HepG2 (cell line): ENCODE results near the gene ZNF674. TPM values are rescaled to one million over a fixed set of nuclear protein-coding genes. Genes with fewer than 3 reads are reported as not detected.

Source experiments
- ATAC-seq: fragments of 200-7000 bp; cut with Tn5 transposase; 3 replicates; pipeline ENCODE4 v1.9.1; 2020; ENCODE audit warnings: mild to moderate bottlenecking, moderate library complexity
- BruUV-seq: library from RNA; stranded (reverse); fragments of 400-500 nt; replicated peaks from 2 replicates; lab custom pipeline; 2021; lab: Mats Ljungman, UMichigan
- CTCF ChIA-PET: fragments of 300-600 bp; formaldehyde crosslinking; extraction: SDS; loops from one replicate; lab custom pipeline; 2021; ENCODE audit warnings: low total read pairs, inconsistent platforms, low intra/inter-chr PET ratio; lab: Yijun Ruan, JAX
- POLR2A ChIA-PET: fragments of 350-600 bp; sonication (Branson Sonifier 250); formaldehyde crosslinking; loops from one replicate; lab custom pipeline; 2020; ENCODE audit warnings: antibody characterized with exemption, inconsistent platforms; lab: Yijun Ruan, JAX
- DNase-seq: peaks from one replicate; pipeline ENCODE4 v3.0.0-alpha.2; 2015; ENCODE audit warnings: low spot score
- FAIRE-seq: peaks from 3 replicates; lab custom pipeline; 2011; peaks lifted over from hg19 to GRCh38; lab: Jason Lieb, UNC
- H2AFZ ChIP-seq: one replicate; pipeline ENCODE4 v1.6.1; 2011; ENCODE audit warnings: low read length, inconsistent platforms
- H3K27ac ChIP-seq: fragments of 300-600 bp; 3 replicates; pipeline ENCODE4 v1.8.0; 2011; ENCODE audit warnings: mixed run types, mild to moderate bottlenecking, mixed read lengths, low read length, inconsistent platforms; ENCODE audit not compliant: insufficient read depth; ENCODE audit errors: extremely low read length
- H3K27me3 ChIP-seq, 2 experiments: fragments of 200-600 bp in 1 of 2; 2 replicates in 1 of 2; 3 replicates in 1 of 2; pipeline versions ENCODE4 v1.6.0 to v1.8.0; 2011; ENCODE audit warnings: low read length in 2 of 2, mild to moderate bottlenecking in 2 of 2, moderate library complexity in 2 of 2, inconsistent platforms in 1 of 2; ENCODE audit not compliant: insufficient read depth in 2 of 2, control insufficient read depth in 1 of 2
- H3K36me3 ChIP-seq, 2 experiments: fragments of 200-600 bp in 1 of 2; replicated peaks in 1 of 2; 2 replicates in 1 of 2; 3 replicates in 1 of 2; pipeline versions ENCODE4 v1.5.1 to v1.8.0; 2011; ENCODE audit warnings: low read length in 2 of 2, inconsistent platforms in 1 of 2; ENCODE audit not compliant: insufficient read depth in 2 of 2, control insufficient read depth in 1 of 2
- H3K4me1 ChIP-seq: 2 replicates; pipeline ENCODE4 v1.5.1; 2012; ENCODE audit warnings: low read length, inconsistent platforms; ENCODE audit not compliant: insufficient read depth
- H3K4me2 ChIP-seq: 2 replicates; pipeline ENCODE4 v1.6.0; 2011; ENCODE audit warnings: low read depth, low read length, inconsistent platforms
- H3K4me3 ChIP-seq, 3 experiments: fragments of 200-600 bp in 1 of 3; sonication (generic), shearing (Covaris generic) in 1 of 3; replicated peaks in 1 of 3; 2 replicates each; pipeline ENCODE4 v1.5.1; 2011 to 2016; ENCODE audit warnings: low read length in 3 of 3, inconsistent platforms in 2 of 3, low read depth in 2 of 3, mild to moderate bottlenecking in 2 of 3, control low read depth in 1 of 3, mixed read lengths in 1 of 3; ENCODE audit not compliant: insufficient read depth in 1 of 3
- H3K79me2 ChIP-seq: one replicate; pipeline ENCODE4 v1.6.1; 2011; ENCODE audit warnings: low read length, inconsistent platforms; ENCODE audit not compliant: insufficient read depth
- H3K9ac ChIP-seq: 2 replicates; pipeline ENCODE4 v1.6.0; 2011; ENCODE audit warnings: mild to moderate bottlenecking, low read depth, low read length, inconsistent platforms; ENCODE audit not compliant: insufficient read depth
- H3K9me3 ChIP-seq: 2 replicates; pipeline ENCODE4 v1.5.1; 2012; ENCODE audit warnings: mild to moderate bottlenecking, low read length
- H4K20me1 ChIP-seq: 2 replicates; pipeline ENCODE4 v1.6.0; 2011; ENCODE audit warnings: inconsistent platforms, mild to moderate bottlenecking, low read length, moderate library complexity; ENCODE audit not compliant: insufficient read depth
- EED ChIP-seq: sonication (generic); formaldehyde crosslinking; IDR thresholded peaks from 2 replicates; pipeline ENCODE4 v1.5.0; 2020; ENCODE audit warnings: mild to moderate bottlenecking, missing genetic modification reagents
- HNF4G ChIP-seq, 2 experiments: sonication (generic) in 1 of 2; formaldehyde crosslinking in 1 of 2; IDR thresholded peaks; 2 replicates each; pipeline versions ENCODE4 v1.4.0 to v1.6.1; 2011 to 2020; ENCODE audit warnings: borderline replicate concordance in 2 of 2, low read depth in 2 of 2, mild to moderate bottlenecking in 2 of 2, low read length in 1 of 2, missing genetic modification reagents in 1 of 2, moderate library complexity in 1 of 2
- JUN ChIP-seq: sonication (generic); formaldehyde crosslinking; IDR thresholded peaks from 2 replicates; pipeline ENCODE4 v1.4.0; 2020; ENCODE audit warnings: mild to moderate bottlenecking, missing genetic modification reagents
- KLF16 ChIP-seq, 2 experiments: sonication (generic) in 1 of 2; formaldehyde crosslinking in 1 of 2; IDR thresholded peaks; 2 replicates each; pipeline versions ENCODE4 v1.6.1 to v1.8.0; 2016 to 2023; ENCODE audit warnings: missing genetic modification reagents in 2 of 2, missing compliant biosample characterization in 1 of 2
- MAFK ChIP-seq, 2 experiments: IDR thresholded peaks in 1 of 2; conservative IDR thresholded peaks in 1 of 2; 2 replicates each; pipeline ENCODE4 v1.6.1; 2011; ENCODE audit warnings: improper control_type of control experiment in 2 of 2, low read length in 2 of 2
- PHB2 ChIP-seq: fragments of 450-650 bp; IDR thresholded peaks from 2 replicates; pipeline ENCODE4 v1.6.1; 2018; ENCODE audit not compliant: partially characterized antibody
- RFXAP ChIP-seq: sonication (generic); formaldehyde crosslinking; IDR thresholded peaks from 2 replicates; pipeline ENCODE4 v1.4.0; 2020; ENCODE audit warnings: missing genetic modification reagents, borderline replicate concordance
- SCMH1 ChIP-seq: sonication (generic); formaldehyde crosslinking; IDR thresholded peaks from 2 replicates; pipeline ENCODE4 v1.9.0; 2021; ENCODE audit warnings: missing genetic modification reagents, mild to moderate bottlenecking, borderline replicate concordance
- SMARCE1 ChIP-seq: fragments of 450-650 bp; IDR thresholded peaks from 2 replicates; pipeline ENCODE4 v1.6.1; 2017; ENCODE audit warnings: borderline replicate concordance
- ZNF235 ChIP-seq: sonication (generic); formaldehyde crosslinking; IDR thresholded peaks from 2 replicates; pipeline ENCODE4 v1.8.1; 2023; ENCODE audit warnings: mild to moderate bottlenecking, missing genetic modification reagents, borderline replicate concordance
- ZNF296 ChIP-seq: sonication (generic); formaldehyde crosslinking; conservative IDR thresholded peaks from 2 replicates; pipeline ENCODE4 v1.5.0; 2020; ENCODE audit warnings: mild to moderate bottlenecking, missing genetic modification reagents
- ZSCAN25 ChIP-seq: sonication (generic); formaldehyde crosslinking; IDR thresholded peaks from 2 replicates; pipeline ENCODE4 v1.8.0; 2022; ENCODE audit warnings: mild to moderate bottlenecking, missing genetic modification reagents
- WGBS: methylation state at CpG from one replicate; pipeline ENCODE4 v1.1.6; 2017; ENCODE audit warnings: low lambda C conversion rate; 5-methylcytosine and 5-hydroxymethylcytosine counted together
- in situ Hi-C: cut with HindIII; loops from 2 replicates; pipeline ENCODE4 v1.10.0; 2017; ENCODE audit warnings: low pct_unique_long_range_greater_than_20kb; ENCODE audit not compliant: extremely low pct_ligation_motif_present
- intact Hi-C: fragments of 100-400 bp; cut with micrococcal nuclease; formaldehyde crosslinking; loops from one replicate; pipeline ENCODE4 v1.10.0; 2022; ENCODE audit not compliant: unreplicated experiment
- polyA plus RNA-seq, 8 experiments: library from polyadenylated mRNA; depleted of rRNA in 3 of 8; stranded (reverse) in 7 of 8; unstranded in 1 of 8; fragments of >200 nt; fragmentation: Illumina TruSeq in 4 of 8; extraction: Trizol in 4 of 8; gene quantifications; 2 replicates each; pipeline versions ENCODE4 v1.2.1 to v1.2.3, GENCODE V29; 2011 to 2016; ENCODE audit warnings: low read depth in 4 of 8, missing spikeins in 1 of 8, mixed read lengths in 1 of 8; ENCODE audit not compliant: insufficient read depth in 1 of 8
- total RNA-seq, 5 experiments: library from RNA; depleted of rRNA; stranded (reverse); fragments of >200 nt; fragmentation: Illumina TruSeq; extraction: Trizol; gene quantifications; 2 replicates each; pipeline ENCODE4 v1.2.3, GENCODE V29; 2016; ENCODE audit warnings: low read depth in 1 of 5
- TF ChIP-seq, protein P1 (sequence below): sonication (generic); formaldehyde crosslinking; IDR thresholded peaks from 2 replicates; pipeline ENCODE4 v1.5.1; 2020; ENCODE audit warnings: mild to moderate bottlenecking, missing genetic modification reagents, borderline replicate concordance
- TF ChIP-seq, protein P2 (sequence below), 2 experiments: sonication (generic) in 1 of 2; formaldehyde crosslinking in 1 of 2; IDR thresholded peaks; 2 replicates each; pipeline versions ENCODE4 v1.4.0 to v1.6.1; 2018 to 2020; ENCODE audit warnings: missing genetic modification reagents in 2 of 2, borderline replicate concordance in 1 of 2, low read depth in 1 of 2, mild to moderate bottlenecking in 1 of 2, missing biosample characterization in 1 of 2
- TF ChIP-seq, protein P3 (sequence below): sonication (generic); formaldehyde crosslinking; IDR thresholded peaks from 2 replicates; pipeline ENCODE4 v1.8.1; 2023; ENCODE audit warnings: mild to moderate bottlenecking, missing genetic modification reagents

Gene ZNF674
- total and polyA plus RNA-seq, 2 of the 13 experiments (the other 11 are each of a cell fraction or from before 2014, with no cell fraction given): 2.9 to 3.5 TPM

GRCh38 chrX:46456125-46456922 is 88.9 kb downstream of the ZNF674 start:
- intact Hi-C loops (no loop called here), in situ Hi-C loops (no loop called here)
- Histone ChIP-seq H3K4me3 (no peak overlapping the region), H3K9ac (no peak overlapping the region), H4K20me1 (no peaks in the 10 kb centered on the region), H3K4me1 (0 out of 2 replicates have a peak, but pooled peaks cover 2% of the 10 kb centered on the region), H3K27ac (no peak overlapping the region), H3K79me2 (no peaks in the 10 kb centered on the region), H2AFZ (no peak overlapping the region), H3K36me3 (peaks cover 4 to 12% of the 10 kb centered on the region in 2 experiments; a peak in 2 of 5 replicates), H3K9me3 (no peaks in the 10 kb centered on the region), H3K27me3 (no peaks in the 10 kb centered on the region), H3K4me2 (no peak overlapping the region)
- POLR2A ChIA-PET: no interaction called here
- DNase-seq (no peak), ATAC-seq (no peak), FAIRE-seq (peak; percentile 47)
- CTCF ChIA-PET: no interaction called here
- 94% methylated on average over 2 of the region's 3 CpGs for WGBS
- BruUV-seq: no TSS peak
- no peak for TF ChIP-seq MAFK (conservative IDR thresholded peaks at IDR 0.05 in 1 of 2, IDR thresholded peaks at IDR 0.05 in 1 of 2; ENCODE audit: low read length in 2 of 2)
- TF ChIP-seq, protein P1, sequence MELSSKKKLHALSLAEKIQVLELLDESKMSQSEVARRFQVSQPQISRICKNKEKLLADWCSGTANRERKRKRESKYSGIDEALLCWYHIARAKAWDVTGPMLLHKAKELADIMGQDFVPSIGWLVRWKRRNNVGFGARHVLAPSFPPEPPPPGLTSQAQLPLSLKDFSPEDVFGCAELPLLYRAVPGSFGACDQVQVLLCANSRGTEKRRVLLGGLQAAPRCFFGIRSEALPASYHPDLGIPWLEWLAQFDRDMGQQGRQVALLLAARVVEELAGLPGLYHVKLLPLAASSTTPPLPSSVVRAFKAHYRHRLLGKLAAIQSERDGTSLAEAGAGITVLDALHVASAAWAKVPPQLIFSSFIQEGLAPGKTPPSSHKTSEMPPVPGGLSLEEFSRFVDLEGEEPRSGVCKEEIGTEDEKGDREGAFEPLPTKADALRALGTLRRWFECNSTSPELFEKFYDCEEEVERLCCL (CRISPR knock-in tag): no peak
- TF ChIP-seq, protein P2, sequence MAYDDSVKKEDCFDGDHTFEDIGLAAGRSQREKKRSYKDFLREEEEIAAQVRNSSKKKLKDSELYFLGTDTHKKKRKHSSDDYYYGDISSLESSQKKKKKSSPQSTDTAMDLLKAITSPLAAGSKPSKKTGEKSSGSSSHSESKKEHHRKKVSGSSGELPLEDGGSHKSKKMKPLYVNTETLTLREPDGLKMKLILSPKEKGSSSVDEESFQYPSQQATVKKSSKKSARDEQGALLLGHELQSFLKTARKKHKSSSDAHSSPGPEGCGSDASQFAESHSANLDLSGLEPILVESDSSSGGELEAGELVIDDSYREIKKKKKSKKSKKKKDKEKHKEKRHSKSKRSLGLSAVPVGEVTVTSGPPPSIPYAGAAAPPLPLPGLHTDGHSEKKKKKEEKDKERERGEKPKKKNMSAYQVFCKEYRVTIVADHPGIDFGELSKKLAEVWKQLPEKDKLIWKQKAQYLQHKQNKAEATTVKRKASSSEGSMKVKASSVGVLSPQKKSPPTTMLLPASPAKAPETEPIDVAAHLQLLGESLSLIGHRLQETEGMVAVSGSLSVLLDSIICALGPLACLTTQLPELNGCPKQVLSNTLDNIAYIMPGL (CRISPR knock-in tag; IDR thresholded peaks at IDR 0.05; ENCODE audit: borderline replicate concordance in 1 of 2, low read depth in 1 of 2): no peak
- no peak for TF ChIP-seq ZSCAN25 (CRISPR knock-in tag)
- no peak for TF ChIP-seq RFXAP (CRISPR knock-in tag)
- TF ChIP-seq SMARCE1: no peak
- no peak for TF ChIP-seq EED
- no peak for TF ChIP-seq ZNF235 (CRISPR knock-in tag)
- no peak for TF ChIP-seq PHB2
- no peak for TF ChIP-seq HNF4G (IDR thresholded peaks at IDR 0.05; ENCODE audit: borderline replicate concordance, low read depth, low read length)
- no peak for TF ChIP-seq HNF4G (CRISPR knock-in tag; IDR thresholded peaks at IDR 0.05; ENCODE audit: borderline replicate concordance, low read depth)
- TF ChIP-seq SCMH1 (CRISPR knock-in tag): no peak
- TF ChIP-seq KLF16 (CRISPR knock-in tag; IDR thresholded peaks at IDR 0.05): no peak
- TF ChIP-seq ZNF296 (CRISPR knock-in tag): no peak
- TF ChIP-seq, protein P3, sequence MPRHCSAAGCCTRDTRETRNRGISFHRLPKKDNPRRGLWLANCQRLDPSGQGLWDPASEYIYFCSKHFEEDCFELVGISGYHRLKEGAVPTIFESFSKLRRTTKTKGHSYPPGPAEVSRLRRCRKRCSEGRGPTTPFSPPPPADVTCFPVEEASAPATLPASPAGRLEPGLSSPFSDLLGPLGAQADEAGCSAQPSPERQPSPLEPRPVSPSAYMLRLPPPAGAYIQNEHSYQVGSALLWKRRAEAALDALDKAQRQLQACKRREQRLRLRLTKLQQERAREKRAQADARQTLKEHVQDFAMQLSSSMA (CRISPR knock-in tag): no peak
- no peak for TF ChIP-seq JUN
